IMR-90 (cell line): Measurements from ENCODE around the gene PRAC1. TPM values are rescaled to one million over a fixed set of nuclear protein-coding genes. Genes with fewer than 3 reads are reported as not detected.
A peak's percentile ranks its signal among the peaks of the same experiment; 100 is the strongest.

Experiments used
- ATAC-seq: fragments of 200-7000 bp; cut with Tn5 transposase; 2 replicates; pipeline ENCODE4 v1.9.1; 2020; ENCODE audit warnings: low read depth, mild to moderate bottlenecking, moderate library complexity
- BruUV-seq: library from RNA; stranded (reverse); fragments of 400-500 nt; replicated peaks from 2 replicates; lab custom pipeline; 2021; lab: Mats Ljungman, UMichigan
- CTCF ChIA-PET: fragments of 300-600 bp; formaldehyde crosslinking; extraction: SDS; loops from one replicate; lab custom pipeline; 2021; ENCODE audit warnings: antibody characterized with exemption; lab: Yijun Ruan, JAX
- POLR2A ChIA-PET: fragments of 300-600 bp; sonication (Branson Sonifier 250); formaldehyde crosslinking; loops from one replicate; lab custom pipeline; 2022; ENCODE audit warnings: antibody characterized with exemption; ENCODE audit not compliant: unreplicated experiment; lab: Charles Lee
- DNase-seq: peaks from one replicate; pipeline ENCODE4 v3.0.0; 2013
- H2AFZ ChIP-seq: replicated peaks from 2 replicates; pipeline ENCODE3; 2013; ENCODE audit warnings: low read length, mild to moderate bottlenecking; ENCODE audit not compliant: poor library complexity
- H2AK5ac ChIP-seq: 2 replicates; pipeline ENCODE4 v1.6.1; 2013; ENCODE audit warnings: low read depth, low read length, inconsistent platforms
- H2AK9ac ChIP-seq: replicated peaks from 2 replicates; pipeline ENCODE3; 2013; ENCODE audit warnings: mild to moderate bottlenecking, low read depth, low read length, moderate library complexity; ENCODE audit not compliant: poor library complexity
- H2BK120ac ChIP-seq: 2 replicates; pipeline ENCODE4 v1.6.1; 2013; ENCODE audit warnings: low read depth, low read length, inconsistent platforms
- H2BK15ac ChIP-seq: 3 replicates; pipeline ENCODE4 v1.6.1; 2013; ENCODE audit warnings: low read depth, low read length, inconsistent platforms
- H2BK20ac ChIP-seq: 2 replicates; pipeline ENCODE4 v1.6.1; 2013; ENCODE audit warnings: low read depth, mild to moderate bottlenecking, inconsistent platforms, low read length, moderate library complexity
- H2BK5ac ChIP-seq: 2 replicates; pipeline ENCODE4 v1.6.1; 2013; ENCODE audit warnings: mild to moderate bottlenecking, low read depth, low read length, inconsistent platforms; ENCODE audit not compliant: poor library complexity, severe bottlenecking
- H3K14ac ChIP-seq: replicated peaks from 2 replicates; pipeline ENCODE4 v1.6.1; 2013; ENCODE audit warnings: low read depth, low read length, inconsistent platforms
- H3K18ac ChIP-seq: 2 replicates; pipeline ENCODE4 v1.6.1; 2013; ENCODE audit warnings: low read depth, low read length, control low read depth
- H3K23ac ChIP-seq: 2 replicates; pipeline ENCODE4 v1.6.1; 2013; ENCODE audit warnings: low read depth, low read length, inconsistent platforms
- H3K27ac ChIP-seq: 2 replicates; pipeline ENCODE4 v1.5.1; 2013; ENCODE audit warnings: mild to moderate bottlenecking, control low read depth, low read length; ENCODE audit not compliant: insufficient read depth
- H3K27me3 ChIP-seq: 2 replicates; pipeline ENCODE4 v1.6.1; 2013; ENCODE audit warnings: low read length; ENCODE audit not compliant: control insufficient read depth, insufficient read depth
- H3K36me3 ChIP-seq: 2 replicates; pipeline ENCODE4 v1.6.1; 2013; ENCODE audit warnings: low read length, mixed read lengths; ENCODE audit not compliant: control insufficient read depth, insufficient read depth
- H3K4ac ChIP-seq: 2 replicates; pipeline ENCODE4 v1.6.1; 2013; ENCODE audit warnings: low read depth, low read length, inconsistent platforms
- H3K4me1 ChIP-seq: 2 replicates; pipeline ENCODE4 v1.6.1; 2013; ENCODE audit warnings: low read length, mixed read lengths; ENCODE audit not compliant: control insufficient read depth, insufficient read depth
- H3K4me2 ChIP-seq: 2 replicates; pipeline ENCODE4 v1.6.1; 2013; ENCODE audit warnings: low read depth, mild to moderate bottlenecking, control low read depth, low read length, moderate library complexity
- H3K4me3 ChIP-seq: 2 replicates; pipeline ENCODE4 v1.5.1; 2013; ENCODE audit warnings: low read depth, mild to moderate bottlenecking, control low read depth, low read length, moderate library complexity; ENCODE audit not compliant: insufficient read depth
- H3K56ac ChIP-seq: 2 replicates; pipeline ENCODE4 v1.6.1; 2013; ENCODE audit warnings: low read length, inconsistent platforms; ENCODE audit not compliant: insufficient read depth; ENCODE audit errors: extremely low read depth
- H3K79me1 ChIP-seq, 2 experiments: 2 replicates each; pipeline ENCODE4 v1.6.1; 2013; ENCODE audit warnings: low read length in 2 of 2, inconsistent platforms in 1 of 2, low read depth in 1 of 2
- H3K9ac ChIP-seq: 2 replicates; pipeline ENCODE4 v1.6.1; 2013; ENCODE audit warnings: low read depth, low read length, control low read depth
- H3K9me1 ChIP-seq: 2 replicates; pipeline ENCODE4 v1.6.1; 2013; ENCODE audit warnings: low read length, inconsistent platforms; ENCODE audit not compliant: insufficient read depth
- H3K9me3 ChIP-seq: 2 replicates; pipeline ENCODE4 v1.6.1; 2013; ENCODE audit warnings: low read length; ENCODE audit not compliant: control insufficient read depth, insufficient read depth
- H4K20me1 ChIP-seq: 2 replicates; pipeline ENCODE4 v1.6.1; 2013; ENCODE audit warnings: low read length, inconsistent platforms; ENCODE audit not compliant: insufficient read depth
- H4K5ac ChIP-seq: 2 replicates; pipeline ENCODE4 v1.6.1; 2013; ENCODE audit warnings: mild to moderate bottlenecking, low read depth, low read length, control low read depth
- H4K8ac ChIP-seq, 2 experiments: 2 replicates each; pipeline ENCODE4 v1.6.1; 2013; ENCODE audit warnings: low read depth in 2 of 2, low read length in 2 of 2, control low read depth in 1 of 2, inconsistent platforms in 1 of 2
- H4K91ac ChIP-seq: 2 replicates; pipeline ENCODE4 v1.6.1; 2013; ENCODE audit warnings: low read depth, low read length, inconsistent platforms; ENCODE audit not compliant: insufficient read depth
- WGBS, 2 experiments: methylation state at CpG; one replicate each; pipeline versions ENCODE4 v1.1.5 to v1.1.7; 2013; ENCODE audit warnings: missing lambda C conversion rate in 2 of 2; ENCODE audit not compliant: insufficient read length in 1 of 2; ENCODE audit errors: extremely low coverage in 2 of 2; 5-methylcytosine and 5-hydroxymethylcytosine counted together
- dilution Hi-C: fragments of 300-500 bp; cut with HindIII; formaldehyde crosslinking; loops from one replicate; pipeline ENCODE4 v1.14.3; 2018; ENCODE audit warnings: low sequenced_read_pairs; ENCODE audit not compliant: unreplicated experiment
- in situ Hi-C: fragments of 300-500 bp; cut with MboI; formaldehyde crosslinking; loops from 3 replicates; pipeline ENCODE4 v1.14.3; 2019; ENCODE audit warnings: low sequenced_read_pairs, inconsistent platforms, mixed read lengths
- intact Hi-C: fragments of 100-400 bp; cut with micrococcal nuclease; formaldehyde crosslinking; loops from 2 replicates; pipeline ENCODE4 v1.10.0; 2022
- polyA plus RNA-seq, 3 experiments: library from polyadenylated mRNA; depleted of rRNA; stranded (reverse); fragments of >200 nt; gene quantifications; 2 replicates each; pipeline ENCODE4 v1.2.3, GENCODE V29; 2012; ENCODE audit warnings: low replicate concordance in 1 of 3
- total RNA-seq: library from RNA; depleted of rRNA; stranded (reverse); fragments of >200 nt; gene quantifications from 2 replicates; pipeline ENCODE4 v1.2.3, GENCODE V29; 2012
- TF ChIP-seq, protein P1 (sequence below): conservative IDR thresholded peaks from 2 replicates; pipeline ENCODE4 v1.5.1; 2012; ENCODE audit warnings: mild to moderate bottlenecking, low read depth, low read length, improper control_type of control experiment

PRAC1 gene
- total and polyA plus RNA-seq, 2 of the 4 experiments (the other 2 are of a cell fraction) = not detected

DNA sequence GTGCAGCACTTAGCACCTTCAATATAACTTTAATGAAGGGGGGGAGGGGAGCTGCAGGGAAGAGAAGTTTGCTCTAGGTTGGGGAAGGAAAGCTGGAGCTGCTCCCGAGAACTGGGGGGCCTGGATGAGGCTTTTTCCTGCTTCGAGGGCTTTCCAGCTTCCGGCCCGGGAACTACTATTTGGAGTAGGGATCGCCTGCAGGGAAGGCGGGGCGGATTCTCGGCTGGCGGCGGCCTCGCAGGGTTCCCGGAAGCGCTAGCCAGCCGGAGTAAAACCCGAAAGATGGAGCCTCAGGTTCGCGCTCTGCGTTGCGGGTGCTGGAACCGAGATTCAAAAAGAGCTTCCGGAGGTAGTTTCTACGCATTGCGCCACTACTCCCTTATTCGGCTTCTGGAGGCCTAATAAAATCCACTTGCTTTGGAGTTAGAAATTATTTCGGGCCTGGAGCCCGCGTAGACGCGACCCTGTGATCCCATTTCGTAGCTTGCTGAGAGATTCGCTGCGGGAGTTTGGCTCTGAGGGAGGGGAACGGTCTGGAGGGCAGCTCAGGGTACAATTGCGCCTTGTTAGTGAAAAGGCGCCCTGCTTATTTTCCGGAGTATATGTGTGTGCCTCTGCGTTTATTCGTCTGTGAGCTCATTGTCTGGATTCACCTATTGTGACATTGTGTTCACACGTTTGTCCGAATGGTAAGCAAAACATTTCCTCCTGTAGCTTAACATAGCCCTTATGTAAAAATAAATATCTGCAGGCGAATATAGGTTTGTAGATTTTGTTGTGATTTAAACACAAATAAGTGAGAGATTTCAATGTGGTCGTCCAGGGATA lies 1.3 kb upstream of the PRAC1 start:
- CTCF ChIA-PET = interaction anchor here (0.7 to 1.6 kb wide), 5 partner anchors 45 to 155 kb away, joined by 3 to 8 read pairs (median 6); no protein-coding TSS in a partner anchor
- no peaks in the 10 kb centered on the region for H3K4me1 ChIP-seq
- intact Hi-C loops (loop anchor here (1.0 to 10.0 kb wide), 3 partner anchors 68 to 311 kb away; no protein-coding TSS in a partner anchor), in situ Hi-C loops (loop anchor here (10.0 kb wide), 1 partner anchor 311 kb away; no protein-coding TSS in a partner anchor), dilution Hi-C loops (no loop called here)
- H3K14ac ChIP-seq = no peak overlapping the region
- H3K36me3 ChIP-seq = no peaks in the 10 kb centered on the region
- no peak overlapping the region for H4K91ac ChIP-seq
- POLR2A ChIA-PET = interaction anchor here (0.7 kb wide), 2 partner anchors 56 to 536 kb away, joined by 3 to 4 read pairs; no protein-coding TSS in a partner anchor
- peaks cover 95% of the 10 kb centered on the region for H3K27me3 ChIP-seq
- no peaks in the 10 kb centered on the region for H3K79me1 ChIP-seq
- no peak overlapping the region for H3K4ac ChIP-seq
- H2AK9ac ChIP-seq = no peak overlapping the region
- no TSS peak for BruUV-seq
- no peak overlapping the region for H3K56ac ChIP-seq
- no peak overlapping the region for H2BK15ac ChIP-seq
- no peak overlapping the region for H2AK5ac ChIP-seq
- H4K5ac ChIP-seq = no peak overlapping the region
- no peak overlapping the region for H4K8ac ChIP-seq
- H3K27ac ChIP-seq = no peak overlapping the region
- ATAC-seq (no peak), DNase-seq (no peak)
- TF ChIP-seq, protein P1, sequence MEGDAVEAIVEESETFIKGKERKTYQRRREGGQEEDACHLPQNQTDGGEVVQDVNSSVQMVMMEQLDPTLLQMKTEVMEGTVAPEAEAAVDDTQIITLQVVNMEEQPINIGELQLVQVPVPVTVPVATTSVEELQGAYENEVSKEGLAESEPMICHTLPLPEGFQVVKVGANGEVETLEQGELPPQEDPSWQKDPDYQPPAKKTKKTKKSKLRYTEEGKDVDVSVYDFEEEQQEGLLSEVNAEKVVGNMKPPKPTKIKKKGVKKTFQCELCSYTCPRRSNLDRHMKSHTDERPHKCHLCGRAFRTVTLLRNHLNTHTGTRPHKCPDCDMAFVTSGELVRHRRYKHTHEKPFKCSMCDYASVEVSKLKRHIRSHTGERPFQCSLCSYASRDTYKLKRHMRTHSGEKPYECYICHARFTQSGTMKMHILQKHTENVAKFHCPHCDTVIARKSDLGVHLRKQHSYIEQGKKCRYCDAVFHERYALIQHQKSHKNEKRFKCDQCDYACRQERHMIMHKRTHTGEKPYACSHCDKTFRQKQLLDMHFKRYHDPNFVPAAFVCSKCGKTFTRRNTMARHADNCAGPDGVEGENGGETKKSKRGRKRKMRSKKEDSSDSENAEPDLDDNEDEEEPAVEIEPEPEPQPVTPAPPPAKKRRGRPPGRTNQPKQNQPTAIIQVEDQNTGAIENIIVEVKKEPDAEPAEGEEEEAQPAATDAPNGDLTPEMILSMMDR = no peak
- no peak overlapping the region for H3K23ac ChIP-seq
- no peak overlapping the region for H2BK20ac ChIP-seq
- 0 out of 2 replicates have a peak, but pooled peaks cover 19% of the 10 kb centered on the region for H4K20me1 ChIP-seq
- peaks cover 13% of the 10 kb centered on the region for H3K9me3 ChIP-seq
- H2BK5ac ChIP-seq = no peak overlapping the region
- no peak overlapping the region for H2BK120ac ChIP-seq
- peak overlapping the region; percentile 45 for H2AFZ ChIP-seq
- H3K9me1 ChIP-seq = no peaks in the 10 kb centered on the region
- WGBS, 2 experiments = 15% methylated on average over 22 of the region's 42 CpGs; no CpG with 5 or more reads in 1 of the 2 experiments
- no peak overlapping the region for H3K18ac ChIP-seq
- no peak overlapping the region for H3K4me3 ChIP-seq
- no peak overlapping the region for H3K9ac ChIP-seq
- no peak overlapping the region for H3K4me2 ChIP-seq
